ENCODE data around the gene BPGM. TPM values are rescaled to one million over a fixed set of nuclear protein-coding genes. Genes with fewer than 3 reads are reported as not detected.
A peak's percentile ranks its signal among the peaks of the same experiment; 100 is the strongest.

The BPGM gene
- total and polyA plus RNA-seq, 7 donors, result 10.1 to 55.7 (median 14.9) TPM

- Histone ChIP-seq H3K4me3 (peak overlapping the region; percentile 49), H3K27ac (no peak overlapping the region), H3K4me1 (peaks cover 3% of the 10 kb centered on the region), H3K36me3 (ENCODE audit: insufficient read depth in 1 of 2, low read depth in 1 of 2) (no peaks in the 10 kb centered on the region), H3K27me3 (ENCODE audit: insufficient read depth in 3 of 3, low read length in 2 of 3) (no peaks in the 10 kb centered on the region), H3K9me3 (no peaks in the 10 kb centered on the region)
- DNase-seq (no peak), ATAC-seq (peak in 3 of 4 donors; percentile 31 to 74 (median 52))
- intact Hi-C loops (cut with DNase I), result loop anchor here in 1 of 2 donors (5.0 kb wide), 1 partner anchor 262 kb away; no protein-coding TSS in a partner anchor
- peak; percentile 41 for TF ChIP-seq CTCF (IDR thresholded peaks at IDR 0.05)
- 42 to 52% (median 43%) methylated on average over 5 of the region's 5 CpGs for WGBS, 3 donors
These were observed 43.4 kb downstream of the BPGM start for GRCh38 chr7:134690016-134690415.

GRCh38 chr7:134690614-134691504 is 44.2 kb downstream of the BPGM start:
- peak overlapping the region; percentile 50 for H3K27ac ChIP-seq
- peaks cover 3% of the 10 kb centered on the region for H3K4me1 ChIP-seq
- DNase-seq, result no peak
- no peak for TF ChIP-seq CTCF (IDR thresholded peaks at IDR 0.05)
- H3K36me3 ChIP-seq (ENCODE audit: insufficient read depth in 1 of 2, low read depth in 1 of 2), result no peaks in the 10 kb centered on the region
- ATAC-seq, result peak; percentile 21 to 81 (median 54)
- H3K9me3 ChIP-seq, result no peaks in the 10 kb centered on the region
- no peaks in the 10 kb centered on the region for H3K27me3 ChIP-seq (ENCODE audit: insufficient read depth in 3 of 3, low read length in 2 of 3)
- WGBS, 3 donors, result 50 to 52% (median 52%) methylated on average over 12 of the region's 12 CpGs
- no peak overlapping the region for H3K4me3 ChIP-seq
- intact Hi-C loops (cut with DNase I), result loop anchor here in 1 of 2 donors (5.0 kb wide), 1 partner anchor 261 kb away; no protein-coding TSS in a partner anchor

GRCh38 chr7:134691546-134692343 is 45.1 kb downstream of the BPGM start:
- peaks cover 3% of the 10 kb centered on the region for H3K4me1 ChIP-seq
- no peak for ATAC-seq
- no peak overlapping the region for H3K27ac ChIP-seq
- intact Hi-C loops (cut with DNase I), result loop anchor here in 1 of 2 donors (5.0 kb wide), 1 partner anchor 261 kb away; no protein-coding TSS in a partner anchor
- no peak for DNase-seq
- WGBS, 3 donors, result 80 to 83% (median 83%) methylated on average over 13 of the region's 13 CpGs
- no peaks in the 10 kb centered on the region for H3K36me3 ChIP-seq (ENCODE audit: insufficient read depth in 1 of 2, low read depth in 1 of 2)
- H3K4me3 ChIP-seq, result no peak overlapping the region
- no peaks in the 10 kb centered on the region for H3K27me3 ChIP-seq (ENCODE audit: insufficient read depth in 3 of 3, low read length in 2 of 3)
- no peaks in the 10 kb centered on the region for H3K9me3 ChIP-seq
- no peak for TF ChIP-seq CTCF (IDR thresholded peaks at IDR 0.05)

GRCh38 chr7:134692344-134692705 is 45.7 kb downstream of the BPGM start:
- Histone ChIP-seq H3K4me1 (peaks cover 3% of the 10 kb centered on the region), H3K36me3 (ENCODE audit: insufficient read depth in 1 of 2, low read depth in 1 of 2) (no peaks in the 10 kb centered on the region), H3K27me3 (ENCODE audit: insufficient read depth in 3 of 3, low read length in 2 of 3) (no peaks in the 10 kb centered on the region), H3K27ac (no peak overlapping the region), H3K9me3 (no peaks in the 10 kb centered on the region), H3K4me3 (no peak overlapping the region)
- WGBS, 3 donors, result 74 to 90% (median 79%) methylated on average over 2 of the region's 2 CpGs
- ATAC-seq (no peak), DNase-seq (no peak)
- TF ChIP-seq CTCF (IDR thresholded peaks at IDR 0.05), result no peak
- intact Hi-C loops (cut with DNase I), result loop anchor here in 1 of 2 donors (5.0 kb wide), 1 partner anchor 260 kb away; no protein-coding TSS in a partner anchor

Data from psoas muscle (tissue), 8 donors.